ENCODE results near the gene MRGPRE.
"Not testable (repeated sequence)": the region's sequence is repeated elsewhere in the genome, so short reads cannot be mapped to it uniquely, and the experiment has no call there.

MRGPRE gene, protein sequence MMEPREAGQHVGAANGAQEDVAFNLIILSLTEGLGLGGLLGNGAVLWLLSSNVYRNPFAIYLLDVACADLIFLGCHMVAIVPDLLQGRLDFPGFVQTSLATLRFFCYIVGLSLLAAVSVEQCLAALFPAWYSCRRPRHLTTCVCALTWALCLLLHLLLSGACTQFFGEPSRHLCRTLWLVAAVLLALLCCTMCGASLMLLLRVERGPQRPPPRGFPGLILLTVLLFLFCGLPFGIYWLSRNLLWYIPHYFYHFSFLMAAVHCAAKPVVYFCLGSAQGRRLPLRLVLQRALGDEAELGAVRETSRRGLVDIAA

DNA sequence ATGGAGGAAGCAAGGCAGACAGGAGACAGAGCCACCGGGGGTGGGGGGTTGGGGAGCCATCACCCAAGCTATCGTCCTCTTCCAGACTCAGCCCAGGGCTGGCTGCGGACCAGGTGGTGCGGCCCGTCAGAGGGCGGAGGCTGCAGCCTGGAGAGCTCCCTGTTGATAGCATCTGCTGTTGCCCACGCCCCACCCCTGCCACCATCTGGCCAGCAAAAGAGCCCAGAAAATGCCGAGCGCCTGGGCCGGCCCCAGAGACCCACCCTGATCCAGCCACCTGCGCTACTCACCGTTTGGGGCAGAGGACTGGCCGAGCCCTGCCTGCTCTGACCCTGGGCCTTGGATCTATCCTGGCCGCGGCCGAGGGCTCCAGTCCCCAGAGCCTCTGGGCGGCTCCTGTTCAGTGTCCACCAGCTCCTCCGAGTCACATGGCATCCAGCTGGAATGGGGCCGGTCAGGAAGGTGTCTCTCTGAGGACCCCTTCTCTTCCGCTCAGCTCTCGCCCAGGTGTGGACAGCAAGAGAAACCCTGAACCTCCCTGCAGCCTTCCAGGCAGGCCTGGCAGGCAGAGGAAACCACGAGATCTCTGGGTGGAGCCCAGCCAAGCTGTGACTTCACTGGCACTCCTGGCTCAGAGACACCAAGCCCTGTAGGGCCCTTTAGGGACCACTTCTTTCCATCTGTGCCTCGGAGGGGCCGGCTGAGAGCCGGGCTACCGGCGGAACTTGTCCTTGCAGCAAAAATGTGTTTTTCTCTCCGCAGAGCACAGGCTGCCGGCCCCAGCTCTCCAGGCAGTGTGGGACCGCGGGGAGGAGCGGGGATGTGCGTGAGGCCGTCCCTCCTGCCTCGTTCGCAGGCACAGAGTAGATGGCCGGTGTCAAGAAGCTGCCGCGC lies at the start of gene MRGPRE:
Gene MRGPRE (minus strand): TSS at position 567 of the 894 bp plus-strand sequence. CDS start 3,618 bp downstream, outside the sequence.
- peak; percentile 46 for DNase-seq

DNA sequence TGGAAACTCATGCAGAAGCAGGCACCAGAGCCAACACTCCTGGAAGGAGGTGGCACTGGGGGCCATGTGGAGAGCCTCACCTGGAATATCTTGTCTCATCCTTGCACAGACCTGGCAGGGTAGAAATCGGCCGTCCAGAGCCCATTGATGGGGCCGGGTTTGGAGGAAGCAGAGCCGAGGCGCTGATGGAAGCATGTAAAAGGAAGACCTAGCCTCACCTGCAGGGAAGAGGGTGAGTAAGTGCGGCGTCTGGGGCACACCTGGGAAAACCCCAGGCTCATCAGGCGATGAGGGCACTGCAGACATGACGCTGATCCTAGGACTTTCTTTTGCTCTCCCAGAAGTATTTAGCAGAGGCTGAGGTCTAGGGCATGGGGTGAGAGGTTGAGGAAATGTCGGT lies 48.9 kb upstream of the MRGPRE start:
- not testable (repeated sequence) for DNase-seq

DNA sequence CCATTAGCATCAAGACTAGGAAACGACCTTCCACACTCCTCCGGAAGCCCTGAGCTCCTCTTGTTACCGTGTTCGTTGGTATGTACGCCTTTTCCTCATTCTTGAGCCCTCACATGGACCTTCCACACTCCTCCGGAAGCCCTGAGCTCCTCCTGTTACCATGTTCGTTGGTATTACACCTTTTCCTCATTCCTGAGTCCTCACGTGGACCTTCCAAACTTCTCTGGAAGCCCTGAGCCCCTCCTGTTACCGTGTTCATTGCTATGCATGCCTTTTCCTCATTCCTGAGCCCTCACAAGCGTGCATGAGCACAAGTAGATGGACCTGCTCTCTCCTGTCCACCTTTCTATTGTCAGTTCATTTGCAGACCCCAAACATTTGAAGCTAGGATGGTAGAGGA lies 48.4 kb upstream of the MRGPRE start:
- not testable (repeated sequence) for DNase-seq

DNA sequence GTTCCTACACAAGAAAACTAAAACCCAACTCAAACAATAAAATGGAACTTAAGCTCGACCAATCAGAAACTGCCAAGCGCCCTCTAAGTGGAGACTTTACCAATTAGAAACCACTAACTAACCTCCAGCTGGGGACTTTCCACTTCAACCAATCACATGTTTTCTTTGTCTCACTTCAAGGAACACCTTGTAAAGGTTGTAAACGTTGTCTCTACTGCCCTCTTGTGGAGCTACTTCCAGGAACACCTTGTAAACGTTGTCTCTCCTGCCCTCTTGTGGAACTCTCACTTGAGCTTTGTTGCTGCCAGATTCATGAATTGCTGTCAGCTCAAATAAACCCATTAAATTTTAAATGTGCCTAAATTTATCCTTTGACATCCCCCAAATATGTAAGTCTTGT lies 46.7 kb upstream of the MRGPRE start:
- not testable (repeated sequence) for DNase-seq

DNA sequence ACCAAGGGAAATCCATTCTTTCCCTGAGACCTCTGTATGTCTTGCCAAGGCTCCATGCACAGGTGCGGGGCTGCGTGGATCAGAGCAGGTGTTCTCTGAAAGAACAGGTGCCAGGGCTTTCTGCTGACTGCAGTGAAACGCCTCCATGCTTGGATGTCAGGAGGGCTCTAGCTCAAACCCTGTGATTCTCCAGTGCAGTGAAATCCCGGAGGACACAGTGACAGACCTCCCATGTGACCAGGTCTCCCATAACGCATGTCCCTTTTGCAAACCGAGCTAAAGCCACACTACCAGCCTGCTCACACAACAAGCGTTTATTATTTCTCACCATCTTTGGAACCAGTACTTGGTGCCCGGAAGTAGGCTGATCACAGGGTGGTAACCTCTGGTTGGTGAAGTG lies 41.4 kb upstream of the MRGPRE start:
- DNase-seq = not testable (repeated sequence)

DNA sequence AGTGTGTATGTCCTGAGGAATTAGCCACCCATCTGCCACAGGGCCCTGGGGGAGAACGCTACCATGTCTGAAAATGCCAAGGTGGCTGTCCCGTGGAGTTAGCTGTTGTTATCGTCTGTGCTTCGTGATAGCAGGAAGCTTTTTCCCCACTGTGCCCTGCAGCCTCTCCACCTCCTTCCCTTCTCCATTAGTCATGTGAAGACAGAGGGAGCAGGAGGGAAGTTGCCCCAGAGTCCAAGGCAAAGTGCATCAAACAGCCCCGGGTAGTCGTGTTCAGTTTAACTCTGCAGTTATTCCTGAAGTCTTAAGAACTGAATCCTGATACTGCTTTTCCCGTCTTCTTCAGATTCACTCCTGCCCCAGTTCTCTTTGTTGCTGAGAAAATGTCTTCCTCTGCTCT lies 30.3 kb upstream of the MRGPRE start:
- not testable (repeated sequence) for DNase-seq

DNA sequence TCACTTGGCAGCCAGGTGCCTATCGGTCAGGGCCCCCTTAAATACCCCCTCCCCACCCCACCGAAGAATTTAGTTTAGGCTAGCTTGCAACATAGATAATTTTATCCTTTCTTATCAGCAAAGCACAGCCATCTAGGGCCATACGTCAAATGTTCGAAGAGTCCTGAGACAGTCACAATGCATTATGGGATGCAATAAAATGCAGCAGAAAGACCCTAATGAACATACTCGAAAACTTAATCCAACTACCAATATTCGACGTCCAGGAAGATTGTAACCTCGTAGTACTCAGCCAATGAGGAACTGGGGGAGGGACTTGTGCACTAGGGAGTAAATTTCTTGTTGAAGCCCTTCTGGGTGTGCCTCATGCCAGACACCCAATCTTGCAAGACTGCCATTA lies 29.6 kb upstream of the MRGPRE start:
- DNase-seq = not testable (repeated sequence)

DNA sequence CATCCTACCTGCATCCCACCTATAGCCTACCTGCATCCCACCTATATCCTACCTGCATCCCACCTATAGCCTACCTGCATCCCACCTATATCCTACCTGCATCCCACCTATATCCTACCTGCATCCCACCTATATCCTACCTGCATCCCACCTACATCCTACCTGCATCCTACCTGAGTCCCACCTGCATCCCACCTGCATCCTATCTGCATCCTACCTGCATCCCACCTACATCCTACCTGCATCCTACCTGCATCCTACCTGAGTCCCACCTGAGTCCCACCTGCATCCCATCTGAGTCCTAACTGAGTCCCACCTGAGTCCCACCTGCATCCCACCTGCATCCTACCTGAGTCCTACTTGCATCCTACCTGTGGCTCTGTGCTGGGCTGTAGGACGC lies 25.3 kb upstream of the MRGPRE start:
- not testable (repeated sequence) for DNase-seq

DNA sequence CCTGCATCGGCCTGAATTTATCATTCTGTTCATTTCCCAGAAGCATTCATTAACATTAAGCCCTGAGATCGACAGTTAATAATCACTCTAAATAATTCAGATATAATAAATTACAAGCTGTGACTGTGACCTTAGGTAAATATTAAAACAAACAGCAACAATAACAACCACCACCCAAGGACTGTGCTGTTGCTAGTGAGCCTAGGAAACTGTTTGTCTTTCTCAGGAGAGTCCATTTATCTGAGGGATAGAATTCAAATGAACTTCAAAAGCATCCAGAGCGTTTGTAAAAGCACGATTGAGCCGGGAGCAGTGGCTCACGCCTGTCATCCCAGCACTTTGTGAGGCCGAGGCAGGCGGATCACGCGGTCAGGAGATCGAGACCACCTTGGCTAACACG lies 23.0 kb upstream of the MRGPRE start:
- not testable (repeated sequence) for DNase-seq

DNA sequence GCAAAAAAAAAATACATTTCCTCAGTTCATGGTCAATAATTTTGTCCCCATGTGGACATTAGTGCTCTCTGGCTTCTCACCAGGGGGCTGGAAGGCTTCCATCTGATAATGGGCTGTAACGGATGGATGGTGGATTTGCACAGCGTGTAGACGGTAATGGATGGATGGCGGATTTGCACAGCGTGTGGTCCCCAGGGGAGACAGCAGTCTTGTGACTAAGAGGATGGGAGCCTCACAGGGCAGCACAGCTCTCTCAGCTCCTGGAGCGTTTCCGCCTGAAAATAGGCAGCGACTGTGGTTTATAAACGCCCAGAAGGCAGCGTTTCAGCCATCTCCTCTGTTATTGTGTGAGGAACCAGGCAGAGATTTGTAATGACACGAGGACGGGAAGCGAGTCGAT lies 22.6 kb upstream of the MRGPRE start:
- DNase-seq = not testable (repeated sequence)

DNA sequence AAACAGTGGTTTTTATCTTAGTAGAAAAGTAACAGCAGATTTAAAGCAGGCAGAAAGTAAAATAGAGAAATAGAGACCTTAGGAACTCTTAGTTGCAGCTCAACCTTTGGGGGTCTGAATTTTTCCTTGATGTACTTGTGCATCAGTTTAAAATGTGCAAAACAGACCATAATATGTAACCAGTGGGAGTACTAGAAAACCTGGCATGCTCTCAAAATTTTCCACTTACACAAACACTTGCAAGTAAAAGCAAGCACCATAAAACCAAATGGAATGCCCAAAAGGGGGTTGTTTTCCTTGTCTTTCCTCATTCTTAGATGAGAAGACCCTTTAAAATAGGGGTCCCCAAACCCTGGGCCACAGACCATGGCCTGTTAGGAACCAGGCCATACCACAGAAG lies 12.9 kb upstream of the MRGPRE start:
- no peak for DNase-seq

DNA sequence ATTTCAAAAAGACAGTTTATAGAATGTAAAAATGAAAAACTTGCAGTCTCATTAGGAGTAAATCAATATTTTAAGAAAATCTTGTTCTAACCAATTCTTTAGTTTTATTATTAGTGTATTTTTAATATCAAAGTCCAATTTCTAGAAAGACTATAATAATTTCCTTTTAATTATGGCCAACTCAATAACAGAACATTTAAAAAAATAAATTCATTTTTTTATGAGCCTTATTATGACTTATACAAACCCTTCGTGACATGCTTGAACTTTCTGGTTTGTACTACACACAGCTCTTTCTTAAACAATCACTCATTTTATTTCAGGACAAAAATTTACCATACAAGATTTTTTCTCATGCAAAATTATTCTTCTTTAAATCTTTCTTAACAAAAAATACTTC lies 11.7 kb upstream of the MRGPRE start:
- DNase-seq = no peak

DNA sequence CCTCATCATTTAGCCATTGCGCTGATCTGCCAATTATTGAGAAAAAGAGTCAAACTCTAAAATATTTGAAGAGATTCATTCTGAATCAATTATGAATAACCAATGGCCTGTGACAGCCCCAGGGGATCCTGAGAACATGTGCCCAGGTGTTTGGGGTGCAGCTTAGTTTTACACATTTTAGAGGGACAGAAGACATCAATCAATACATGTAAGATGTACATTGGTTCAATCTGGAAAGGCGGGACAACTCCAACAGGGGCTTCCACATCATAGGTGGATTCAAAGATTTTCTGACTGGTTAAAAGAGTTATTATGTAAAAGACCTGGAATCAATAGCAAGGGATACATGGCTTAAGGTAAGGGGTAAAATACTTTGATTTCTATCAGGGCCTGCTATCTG lies 4.9 kb upstream of the MRGPRE start:
- no peak for DNase-seq

DNA sequence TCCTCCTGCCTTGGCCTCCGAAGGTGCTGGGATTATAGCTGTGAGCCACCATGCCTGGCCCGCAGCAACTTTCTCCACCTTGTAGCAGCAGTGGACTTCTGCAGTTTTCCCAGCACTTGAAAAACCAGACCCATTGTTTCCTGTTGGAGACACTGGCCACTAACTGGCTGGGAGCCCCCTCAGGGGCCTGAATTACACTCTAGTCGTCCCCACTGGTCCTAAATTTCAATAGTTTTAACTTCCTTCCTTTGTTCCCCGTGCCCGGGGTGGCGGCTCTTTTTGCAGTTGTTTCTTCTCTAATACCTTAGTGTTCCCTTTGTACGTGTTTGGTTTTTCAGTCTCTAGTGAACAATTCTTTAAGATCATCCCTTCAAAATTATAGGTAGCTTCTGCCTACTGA lies 2.6 kb upstream of the MRGPRE start:
- DNase-seq = no peak

DNA sequence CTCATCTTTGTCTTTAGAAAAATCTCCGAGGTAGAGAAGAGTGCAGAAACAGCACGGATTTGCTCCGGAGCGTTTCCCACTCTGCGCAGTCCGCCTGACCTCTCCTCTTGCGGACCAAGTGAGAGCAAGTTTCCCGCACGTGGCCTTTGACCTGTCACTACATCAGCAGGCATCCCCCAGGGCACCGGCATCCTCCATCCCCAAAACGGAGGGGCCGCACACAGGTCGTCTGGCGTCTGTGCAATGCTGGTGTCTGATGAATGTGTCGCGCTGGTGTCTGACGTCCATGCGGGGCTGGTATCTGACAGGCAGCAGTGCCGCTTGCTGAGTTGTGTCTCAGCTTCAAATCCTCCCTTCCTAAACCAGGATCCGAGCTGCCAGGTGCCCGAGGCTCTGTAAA lies 739 bp upstream of the MRGPRE start:
- DNase-seq = no peak

DNA sequence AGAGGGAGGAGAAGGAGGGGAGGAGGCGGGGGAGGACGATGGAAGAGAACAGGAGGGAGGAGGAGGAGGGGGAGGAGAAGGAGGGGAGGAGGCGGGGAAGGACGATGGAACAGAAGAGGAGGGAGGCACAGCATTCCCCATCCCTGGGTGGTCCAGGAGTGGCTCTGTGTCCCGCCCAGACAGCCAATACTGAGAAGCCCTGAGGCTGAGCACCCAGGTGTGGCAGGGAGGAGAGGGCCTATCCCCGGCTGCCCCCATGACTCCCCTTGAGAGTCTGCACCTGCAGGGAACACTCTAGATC lies 717 bp downstream of the MRGPRE start:
- DNase-seq = no peak

DNA sequence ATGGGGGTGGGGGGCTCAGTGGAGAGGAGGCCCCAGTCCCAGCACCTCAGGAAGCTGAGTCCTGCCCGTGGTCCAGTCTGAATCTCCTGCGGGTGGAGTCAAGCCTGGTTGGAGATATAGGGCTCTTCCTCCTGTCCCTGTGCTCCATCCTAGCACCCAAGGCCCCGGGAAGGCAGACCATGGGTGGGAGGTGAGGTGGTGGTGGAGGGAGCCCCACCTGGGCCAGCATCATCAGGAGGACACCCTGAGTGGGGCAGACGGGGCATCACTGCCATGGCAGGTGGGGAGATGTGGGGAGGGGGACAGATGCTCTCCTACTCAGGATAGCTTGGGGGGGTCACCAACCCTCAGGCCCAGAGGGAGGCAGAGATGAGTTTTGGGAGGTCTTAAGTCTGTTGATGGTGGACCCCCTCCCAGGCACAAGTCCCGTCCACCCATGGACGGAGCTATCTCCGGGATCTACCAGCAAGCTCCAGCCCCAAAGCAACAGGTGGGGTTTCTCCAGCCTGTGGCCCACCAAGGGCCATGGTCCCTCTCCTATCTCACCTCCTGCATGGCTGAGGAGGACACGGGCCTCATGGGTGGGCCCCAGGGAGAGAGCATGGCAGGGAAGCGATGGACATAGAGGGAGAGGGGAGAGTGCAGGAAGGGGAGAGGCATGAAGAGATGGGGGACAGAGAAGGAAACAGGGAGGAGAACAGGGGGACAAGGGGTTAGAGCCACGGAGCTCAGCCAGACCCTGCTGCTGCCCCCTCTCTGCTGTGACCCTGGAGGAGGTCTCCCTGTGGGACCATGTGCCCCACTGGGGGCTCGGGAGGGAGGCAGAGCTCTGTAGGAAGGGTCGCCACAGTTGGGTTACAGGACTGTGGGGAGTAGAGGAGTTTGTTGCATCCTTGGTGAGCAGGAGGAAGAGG lies 1.3 kb downstream of the MRGPRE start:
- DNase-seq = no peak

DNA sequence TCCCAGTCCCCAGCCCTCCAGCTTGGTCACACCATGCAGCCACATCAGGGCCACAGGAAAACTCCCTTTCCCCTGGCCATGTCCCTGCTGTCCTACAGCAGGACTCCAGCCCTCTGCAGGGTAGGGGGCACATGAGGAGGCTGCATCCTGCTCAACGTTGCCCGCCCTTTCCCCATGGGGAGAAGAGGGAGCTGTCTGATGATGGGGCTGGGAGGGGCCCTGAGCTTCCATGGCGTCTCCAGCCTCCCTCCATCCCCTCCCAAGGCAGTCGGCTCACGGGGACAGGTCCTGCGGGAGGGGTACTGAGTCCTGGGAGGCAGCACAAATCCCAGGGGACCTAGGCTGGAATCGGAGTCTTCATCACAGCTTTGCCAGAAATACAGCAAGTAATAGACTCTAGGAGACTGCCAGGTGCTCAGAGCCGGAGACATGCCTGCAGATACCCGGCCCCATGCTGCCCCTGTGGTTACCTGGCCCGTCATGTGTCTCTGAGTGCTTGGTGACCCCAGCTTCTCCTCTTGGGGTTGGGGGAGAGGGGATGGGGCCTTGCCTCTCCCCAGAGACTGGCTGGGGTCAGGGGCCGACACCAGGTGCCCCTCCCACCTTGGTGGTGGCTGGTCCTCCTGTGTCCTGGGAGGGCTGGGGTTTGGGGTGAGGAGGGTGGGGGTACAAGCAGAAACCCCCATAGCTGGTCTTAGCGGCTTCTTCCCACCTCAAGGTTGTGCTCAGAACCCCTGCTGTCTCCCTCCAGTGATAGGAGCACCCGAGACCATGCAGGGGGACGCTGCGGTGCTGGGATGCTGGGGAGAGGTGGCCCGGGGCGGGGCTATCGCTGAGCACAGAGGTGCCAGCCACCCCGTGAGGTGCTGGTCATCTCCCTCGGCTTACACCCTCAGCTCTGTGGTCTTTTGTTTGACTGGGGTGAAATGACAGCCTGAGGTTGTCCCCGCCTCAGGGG lies 2.3 kb downstream of the MRGPRE start:
- DNase-seq = peak; percentile 35

DNA sequence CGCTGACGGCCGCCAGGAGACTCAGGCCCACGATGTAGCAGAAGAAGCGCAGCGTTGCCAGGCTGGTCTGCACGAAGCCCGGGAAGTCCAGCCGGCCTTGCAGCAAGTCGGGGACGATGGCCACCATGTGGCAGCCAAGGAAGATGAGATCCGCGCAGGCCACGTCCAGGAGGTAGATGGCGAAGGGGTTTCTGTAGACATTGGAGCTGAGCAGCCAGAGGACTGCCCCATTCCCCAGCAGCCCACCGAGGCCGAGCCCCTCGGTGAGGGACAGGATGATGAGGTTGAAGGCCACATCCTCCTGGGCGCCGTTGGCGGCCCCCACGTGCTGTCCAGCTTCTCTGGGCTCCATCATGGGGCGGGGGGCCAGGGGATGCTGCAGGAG lies 3.8 kb downstream of the MRGPRE start:
- DNase-seq = no peak

DNA sequence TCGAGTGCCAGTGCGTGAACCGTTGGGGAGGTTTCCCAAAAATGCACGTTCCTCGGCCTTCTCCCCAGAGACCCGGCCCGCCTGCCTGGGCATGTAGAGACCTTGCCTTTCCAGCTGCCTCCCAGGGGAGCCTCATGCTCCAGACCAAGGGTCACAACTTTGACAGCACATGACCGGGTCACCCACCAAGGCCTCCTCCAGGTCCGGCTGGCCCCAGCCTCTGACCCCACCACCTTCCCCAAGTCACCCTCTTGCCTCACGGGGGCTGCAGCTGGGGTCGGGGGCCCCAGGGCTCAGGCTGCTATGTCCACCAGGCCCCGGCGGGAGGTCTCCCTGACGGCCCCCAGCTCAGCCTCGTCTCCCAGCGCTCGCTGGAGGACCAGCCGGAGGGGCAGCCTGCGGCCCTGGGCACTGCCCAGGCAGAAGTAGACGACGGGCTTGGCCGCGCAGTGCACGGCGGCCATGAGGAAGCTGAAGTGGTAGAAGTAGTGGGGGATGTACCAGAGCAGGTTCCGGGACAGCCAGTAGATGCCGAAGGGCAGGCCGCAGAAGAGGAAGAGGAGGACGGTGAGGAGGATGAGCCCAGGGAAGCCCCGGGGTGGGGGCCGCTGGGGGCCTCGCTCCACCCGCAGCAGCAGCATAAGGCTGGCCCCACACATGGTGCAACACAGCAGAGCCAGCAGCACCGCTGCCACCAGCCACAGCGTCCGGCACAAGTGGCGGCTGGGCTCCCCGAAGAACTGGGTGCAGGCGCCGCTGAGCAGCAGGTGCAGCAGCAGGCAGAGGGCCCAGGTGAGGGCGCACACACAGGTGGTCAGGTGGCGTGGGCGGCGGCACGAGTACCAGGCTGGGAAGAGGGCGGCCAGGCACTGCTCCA lies 4.4 kb downstream of the MRGPRE start:
- DNase-seq = peak; percentile 41
